HepG2 (cell line): ENCODE measurements around the gene TBC1D1. TPM values are rescaled to one million over a fixed set of nuclear protein-coding genes. Genes with fewer than 3 reads are reported as not detected.

Source experiments
- ATAC-seq: fragments of 200-7000 bp; cut with Tn5 transposase; 3 replicates; pipeline ENCODE4 v1.9.1; 2020; ENCODE audit warnings: mild to moderate bottlenecking, moderate library complexity
- BruUV-seq: library from RNA; stranded (reverse); fragments of 400-500 nt; replicated peaks from 2 replicates; lab custom pipeline; 2021; lab: Mats Ljungman, UMichigan
- CTCF ChIA-PET: fragments of 300-600 bp; formaldehyde crosslinking; extraction: SDS; loops from one replicate; lab custom pipeline; 2021; ENCODE audit warnings: low total read pairs, inconsistent platforms, low intra/inter-chr PET ratio; lab: Yijun Ruan, JAX
- POLR2A ChIA-PET: fragments of 350-600 bp; sonication (Branson Sonifier 250); formaldehyde crosslinking; loops from one replicate; lab custom pipeline; 2020; ENCODE audit warnings: antibody characterized with exemption, inconsistent platforms; lab: Yijun Ruan, JAX
- DNase-seq: peaks from one replicate; pipeline ENCODE4 v3.0.0-alpha.2; 2015; ENCODE audit warnings: low spot score
- FAIRE-seq: peaks from 3 replicates; lab custom pipeline; 2011; peaks lifted over from hg19 to GRCh38; lab: Jason Lieb, UNC
- H2AFZ ChIP-seq: one replicate; pipeline ENCODE4 v1.6.1; 2011; ENCODE audit warnings: low read length, inconsistent platforms
- H3K27ac ChIP-seq: fragments of 300-600 bp; 3 replicates; pipeline ENCODE4 v1.8.0; 2011; ENCODE audit warnings: mixed run types, mild to moderate bottlenecking, mixed read lengths, low read length, inconsistent platforms; ENCODE audit not compliant: insufficient read depth; ENCODE audit errors: extremely low read length
- H3K27me3 ChIP-seq, 2 experiments: fragments of 200-600 bp in 1 of 2; 2 replicates in 1 of 2; 3 replicates in 1 of 2; pipeline versions ENCODE4 v1.6.0 to v1.8.0; 2011; ENCODE audit warnings: low read length in 2 of 2, mild to moderate bottlenecking in 2 of 2, moderate library complexity in 2 of 2, inconsistent platforms in 1 of 2; ENCODE audit not compliant: insufficient read depth in 2 of 2, control insufficient read depth in 1 of 2
- H3K36me3 ChIP-seq, 2 experiments: fragments of 200-600 bp in 1 of 2; replicated peaks in 1 of 2; 2 replicates in 1 of 2; 3 replicates in 1 of 2; pipeline versions ENCODE4 v1.5.1 to v1.8.0; 2011; ENCODE audit warnings: low read length in 2 of 2, inconsistent platforms in 1 of 2; ENCODE audit not compliant: insufficient read depth in 2 of 2, control insufficient read depth in 1 of 2
- H3K4me1 ChIP-seq: 2 replicates; pipeline ENCODE4 v1.5.1; 2012; ENCODE audit warnings: low read length, inconsistent platforms; ENCODE audit not compliant: insufficient read depth
- H3K4me2 ChIP-seq: 2 replicates; pipeline ENCODE4 v1.6.0; 2011; ENCODE audit warnings: low read depth, low read length, inconsistent platforms
- H3K4me3 ChIP-seq, 3 experiments: fragments of 200-600 bp in 1 of 3; sonication (generic), shearing (Covaris generic) in 1 of 3; replicated peaks in 1 of 3; 2 replicates each; pipeline ENCODE4 v1.5.1; 2011 to 2016; ENCODE audit warnings: low read length in 3 of 3, inconsistent platforms in 2 of 3, low read depth in 2 of 3, mild to moderate bottlenecking in 2 of 3, control low read depth in 1 of 3, mixed read lengths in 1 of 3; ENCODE audit not compliant: insufficient read depth in 1 of 3
- H3K79me2 ChIP-seq: one replicate; pipeline ENCODE4 v1.6.1; 2011; ENCODE audit warnings: low read length, inconsistent platforms; ENCODE audit not compliant: insufficient read depth
- H3K9ac ChIP-seq: 2 replicates; pipeline ENCODE4 v1.6.0; 2011; ENCODE audit warnings: mild to moderate bottlenecking, low read depth, low read length, inconsistent platforms; ENCODE audit not compliant: insufficient read depth
- H3K9me3 ChIP-seq: 2 replicates; pipeline ENCODE4 v1.5.1; 2012; ENCODE audit warnings: mild to moderate bottlenecking, low read length
- H4K20me1 ChIP-seq: 2 replicates; pipeline ENCODE4 v1.6.0; 2011; ENCODE audit warnings: inconsistent platforms, mild to moderate bottlenecking, low read length, moderate library complexity; ENCODE audit not compliant: insufficient read depth
- ATF7 ChIP-seq, 2 experiments: fragments of 450-650 bp in 1 of 2; sonication (generic) in 1 of 2; formaldehyde crosslinking in 1 of 2; IDR thresholded peaks; 2 replicates each; pipeline versions ENCODE4 v1.4.0 to v1.6.1; 2016 to 2020; ENCODE audit warnings: antibody characterized with exemption in 1 of 2, mild to moderate bottlenecking in 1 of 2, missing genetic modification reagents in 1 of 2
- EP300 ChIP-seq, 3 experiments: sonication (generic) in 1 of 3; formaldehyde crosslinking in 1 of 3; IDR thresholded peaks; 2 replicates each; pipeline versions ENCODE4 v1.5.1 to v1.6.1; 2011 to 2020; ENCODE audit warnings: low read depth in 2 of 3, low read length in 2 of 3, borderline replicate concordance in 1 of 3, improper control_type of control experiment in 1 of 3, mild to moderate bottlenecking in 1 of 3, missing genetic modification reagents in 1 of 3, moderate library complexity in 1 of 3
- ESRRA ChIP-seq: sonication (generic); formaldehyde crosslinking; IDR thresholded peaks from 2 replicates; pipeline ENCODE4 v1.5.1; 2020; ENCODE audit warnings: mild to moderate bottlenecking, low read depth, missing genetic modification reagents
- GPN1 ChIP-seq: sonication (generic); formaldehyde crosslinking; IDR thresholded peaks from 2 replicates; pipeline ENCODE4 v1.5.1; 2020; ENCODE audit warnings: missing genetic modification reagents, borderline replicate concordance
- IRF2 ChIP-seq: IDR thresholded peaks from 2 replicates; pipeline ENCODE4 v1.6.1; 2018; ENCODE audit warnings: missing genetic modification reagents, missing compliant biosample characterization
- PRMT3 ChIP-seq: sonication (generic); formaldehyde crosslinking; IDR thresholded peaks from 2 replicates; pipeline ENCODE4 v1.8.1; 2022; ENCODE audit warnings: low read depth, mild to moderate bottlenecking, moderate library complexity, missing genetic modification reagents, borderline replicate concordance
- TCF12 ChIP-seq, 2 experiments: fragments of 450-650 bp in 1 of 2; sonication (generic) in 1 of 2; formaldehyde crosslinking in 1 of 2; IDR thresholded peaks; 2 replicates each; pipeline versions ENCODE4 v1.6.1 to v1.8.0; 2017 to 2022; ENCODE audit warnings: antibody characterized with exemption in 1 of 2, mild to moderate bottlenecking in 1 of 2, missing genetic modification reagents in 1 of 2, moderate library complexity in 1 of 2
- XRCC5 ChIP-seq: fragments of 200-400 bp; formaldehyde crosslinking; optimal IDR thresholded peaks from 2 replicates; pipeline ENCODE3; 2017; ENCODE audit warnings: mild to moderate bottlenecking, low read length
- ZNF629 ChIP-seq: sonication (generic); formaldehyde crosslinking; conservative IDR thresholded peaks from 2 replicates; pipeline ENCODE4 v1.5.0; 2020; ENCODE audit warnings: missing genetic modification reagents
- ZNF766 ChIP-seq: sonication (generic); formaldehyde crosslinking; IDR thresholded peaks from 2 replicates; pipeline ENCODE4 v1.5.0; 2020; ENCODE audit warnings: missing genetic modification reagents, borderline replicate concordance
- ZNF883 ChIP-seq: sonication (generic); formaldehyde crosslinking; IDR thresholded peaks from 2 replicates; pipeline ENCODE4 v1.5.1; 2020; ENCODE audit warnings: mild to moderate bottlenecking, missing genetic modification reagents; ENCODE audit errors: not compliant biosample characterization
- WGBS: methylation state at CpG from one replicate; pipeline ENCODE4 v1.1.6; 2017; ENCODE audit warnings: low lambda C conversion rate; 5-methylcytosine and 5-hydroxymethylcytosine counted together
- in situ Hi-C: cut with HindIII; loops from 2 replicates; pipeline ENCODE4 v1.10.0; 2017; ENCODE audit warnings: low pct_unique_long_range_greater_than_20kb; ENCODE audit not compliant: extremely low pct_ligation_motif_present
- intact Hi-C: fragments of 100-400 bp; cut with micrococcal nuclease; formaldehyde crosslinking; loops from one replicate; pipeline ENCODE4 v1.10.0; 2022; ENCODE audit not compliant: unreplicated experiment
- polyA plus RNA-seq, 8 experiments: library from polyadenylated mRNA; depleted of rRNA in 3 of 8; stranded (reverse) in 7 of 8; unstranded in 1 of 8; fragments of >200 nt; fragmentation: Illumina TruSeq in 4 of 8; extraction: Trizol in 4 of 8; gene quantifications; 2 replicates each; pipeline versions ENCODE4 v1.2.1 to v1.2.3, GENCODE V29; 2011 to 2016; ENCODE audit warnings: low read depth in 4 of 8, missing spikeins in 1 of 8, mixed read lengths in 1 of 8; ENCODE audit not compliant: insufficient read depth in 1 of 8
- total RNA-seq, 5 experiments: library from RNA; depleted of rRNA; stranded (reverse); fragments of >200 nt; fragmentation: Illumina TruSeq; extraction: Trizol; gene quantifications; 2 replicates each; pipeline ENCODE4 v1.2.3, GENCODE V29; 2016; ENCODE audit warnings: low read depth in 1 of 5
- TF ChIP-seq, protein P1 (sequence below): IDR thresholded peaks from 2 replicates; pipeline ENCODE4 v1.6.1; 2016; ENCODE audit warnings: low read depth, borderline replicate concordance
- TF ChIP-seq, protein P2 (sequence below): sonication (generic); formaldehyde crosslinking; IDR thresholded peaks from 2 replicates; pipeline ENCODE4 v1.4.0; 2020; ENCODE audit warnings: mild to moderate bottlenecking, low read depth, missing genetic modification reagents
- TF ChIP-seq, protein P3 (sequence below): sonication (generic); formaldehyde crosslinking; IDR thresholded peaks from 2 replicates; pipeline ENCODE4 v1.5.0; 2020; ENCODE audit warnings: missing genetic modification reagents
- TF ChIP-seq, protein P4 (sequence below): sonication (generic); formaldehyde crosslinking; conservative IDR thresholded peaks from 2 replicates; pipeline ENCODE4 v1.4.0; 2020; ENCODE audit warnings: missing genetic modification reagents

TBC1D1 gene
- total and polyA plus RNA-seq, 2 of the 13 experiments (the other 11 are each of a cell fraction or from before 2014, with no cell fraction given): 37.3 to 62.8 TPM

DNA sequence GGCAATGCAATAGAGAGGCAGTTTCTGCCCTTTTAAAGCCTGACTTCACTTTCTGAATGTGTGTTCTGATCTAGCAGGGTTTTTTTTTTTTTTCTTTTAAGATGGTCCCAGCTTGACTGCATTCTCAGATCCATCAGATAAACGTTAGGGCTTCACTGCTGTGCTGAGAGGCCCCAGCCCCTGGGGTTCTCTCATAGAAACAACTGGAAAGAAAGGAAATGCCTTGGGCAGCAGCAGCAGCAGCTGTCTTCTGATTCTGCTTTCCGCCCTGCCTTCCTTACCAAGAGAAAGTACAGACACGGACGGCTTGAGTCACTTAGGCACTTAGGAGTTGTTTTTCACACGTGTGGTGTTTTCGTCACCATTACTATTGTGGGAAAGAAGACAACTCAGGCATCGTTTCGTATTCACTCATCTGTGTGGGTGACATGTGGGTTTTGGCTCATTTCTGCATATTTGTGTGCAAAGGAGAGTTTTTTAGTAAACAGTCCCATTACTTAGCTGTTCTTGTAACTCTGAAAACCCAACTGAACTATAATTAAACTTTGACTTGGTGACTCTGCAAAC, 241.3 kb downstream of the TBC1D1 start (continued):
- TF ChIP-seq ZNF883 (no peak), TCF12 (IDR thresholded peaks at IDR 0.05) (no peak), TCF12 (CRISPR knock-in tag; IDR thresholded peaks at IDR 0.05) (no peak), EP300 (IDR thresholded peaks at IDR 0.05; ENCODE audit: low read depth in 2 of 2, low read length in 2 of 2) (0 out of 4 replicates have a peak, but pooled peaks of 1 of the 2 experiments have one; percentile 7), EP300 (CRISPR knock-in tag; IDR thresholded peaks at IDR 0.05; ENCODE audit: borderline replicate concordance) (no peak)

DNA sequence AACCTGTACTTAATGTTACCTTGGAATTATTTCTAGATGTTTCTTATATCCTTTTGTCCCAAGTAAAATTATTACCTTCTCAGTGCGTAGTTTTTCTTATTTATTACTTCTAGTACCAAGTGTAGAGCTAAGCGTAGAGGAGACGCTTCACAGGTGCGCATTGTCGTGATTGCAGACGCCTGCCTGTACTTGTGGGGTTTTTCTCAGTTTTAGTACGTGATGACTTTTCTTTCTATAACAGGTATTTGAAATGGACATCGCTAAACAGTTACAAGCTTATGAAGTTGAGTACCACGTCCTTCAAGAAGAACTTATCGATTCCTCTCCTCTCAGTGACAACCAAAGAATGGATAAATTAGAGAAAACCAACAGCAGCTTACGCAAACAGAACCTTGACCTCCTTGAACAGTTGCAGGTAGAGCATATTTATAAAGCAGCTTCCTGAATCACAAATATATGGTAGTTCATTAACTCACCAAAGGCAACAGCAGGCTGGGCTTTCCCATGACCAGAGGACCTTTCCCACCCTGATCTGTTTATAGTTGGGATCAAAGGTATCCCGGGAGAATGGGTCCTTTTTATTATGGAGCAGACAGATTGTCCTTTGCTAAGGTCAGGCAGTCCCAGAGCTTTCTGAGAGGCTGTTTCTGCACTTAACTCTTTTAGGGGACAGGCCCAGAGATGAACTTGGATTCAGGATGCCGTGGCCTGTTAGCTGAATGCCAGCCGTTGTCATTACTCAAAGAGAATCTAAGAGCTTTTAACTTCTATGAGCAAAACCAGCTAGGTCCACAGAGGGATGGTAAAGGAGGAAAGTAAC, 242.2 kb downstream of the TBC1D1 start:
- POLR2A ChIA-PET: interaction anchor here (0.8 to 5.4 kb wide), 30 partner anchors 10 to 911 kb away, joined by 3 to 124 read pairs (median 5); no protein-coding TSS in a partner anchor
- TF ChIP-seq ESRRA (CRISPR knock-in tag) (peak; percentile 90), GPN1 (CRISPR knock-in tag) (no peak), ZNF766 (CRISPR knock-in tag) (no peak), ZNF629 (CRISPR knock-in tag) (peak; percentile 68), ATF7 (IDR thresholded peaks at IDR 0.05) (no peak), ATF7 (CRISPR knock-in tag; IDR thresholded peaks at IDR 0.05) (peak; percentile 70; the same call in 1 of the 2 replicates), XRCC5 (peak; percentile 61), IRF2 (CRISPR knock-in tag) (peak; percentile 94; the same call in 1 of the 2 replicates), PRMT3 (CRISPR knock-in tag) (no peak)
- TF ChIP-seq, protein P1, sequence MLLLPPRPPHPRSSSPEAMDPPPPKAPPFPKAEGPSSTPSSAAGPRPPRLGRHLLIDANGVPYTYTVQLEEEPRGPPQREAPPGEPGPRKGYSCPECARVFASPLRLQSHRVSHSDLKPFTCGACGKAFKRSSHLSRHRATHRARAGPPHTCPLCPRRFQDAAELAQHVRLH: peak; percentile 91
- TF ChIP-seq, protein P2, sequence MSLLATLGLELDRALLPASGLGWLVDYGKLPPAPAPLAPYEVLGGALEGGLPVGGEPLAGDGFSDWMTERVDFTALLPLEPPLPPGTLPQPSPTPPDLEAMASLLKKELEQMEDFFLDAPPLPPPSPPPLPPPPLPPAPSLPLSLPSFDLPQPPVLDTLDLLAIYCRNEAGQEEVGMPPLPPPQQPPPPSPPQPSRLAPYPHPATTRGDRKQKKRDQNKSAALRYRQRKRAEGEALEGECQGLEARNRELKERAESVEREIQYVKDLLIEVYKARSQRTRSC (CRISPR knock-in tag): no peak
- TF ChIP-seq, protein P3, sequence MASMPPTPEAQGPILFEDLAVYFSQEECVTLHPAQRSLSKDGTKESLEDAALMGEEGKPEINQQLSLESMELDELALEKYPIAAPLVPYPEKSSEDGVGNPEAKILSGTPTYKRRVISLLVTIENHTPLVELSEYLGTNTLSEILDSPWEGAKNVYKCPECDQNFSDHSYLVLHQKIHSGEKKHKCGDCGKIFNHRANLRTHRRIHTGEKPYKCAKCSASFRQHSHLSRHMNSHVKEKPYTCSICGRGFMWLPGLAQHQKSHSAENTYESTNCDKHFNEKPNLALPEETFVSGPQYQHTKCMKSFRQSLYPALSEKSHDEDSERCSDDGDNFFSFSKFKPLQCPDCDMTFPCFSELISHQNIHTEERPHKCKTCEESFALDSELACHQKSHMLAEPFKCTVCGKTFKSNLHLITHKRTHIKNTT (CRISPR knock-in tag): no peak
- TF ChIP-seq, protein P4, sequence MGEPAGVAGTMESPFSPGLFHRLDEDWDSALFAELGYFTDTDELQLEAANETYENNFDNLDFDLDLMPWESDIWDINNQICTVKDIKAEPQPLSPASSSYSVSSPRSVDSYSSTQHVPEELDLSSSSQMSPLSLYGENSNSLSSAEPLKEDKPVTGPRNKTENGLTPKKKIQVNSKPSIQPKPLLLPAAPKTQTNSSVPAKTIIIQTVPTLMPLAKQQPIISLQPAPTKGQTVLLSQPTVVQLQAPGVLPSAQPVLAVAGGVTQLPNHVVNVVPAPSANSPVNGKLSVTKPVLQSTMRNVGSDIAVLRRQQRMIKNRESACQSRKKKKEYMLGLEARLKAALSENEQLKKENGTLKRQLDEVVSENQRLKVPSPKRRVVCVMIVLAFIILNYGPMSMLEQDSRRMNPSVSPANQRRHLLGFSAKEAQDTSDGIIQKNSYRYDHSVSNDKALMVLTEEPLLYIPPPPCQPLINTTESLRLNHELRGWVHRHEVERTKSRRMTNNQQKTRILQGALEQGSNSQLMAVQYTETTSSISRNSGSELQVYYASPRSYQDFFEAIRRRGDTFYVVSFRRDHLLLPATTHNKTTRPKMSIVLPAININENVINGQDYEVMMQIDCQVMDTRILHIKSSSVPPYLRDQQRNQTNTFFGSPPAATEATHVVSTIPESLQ (CRISPR knock-in tag): no peak

More for the DNA sequence above, 242.2 kb downstream of the TBC1D1 start:
- no peak overlapping the region for H2AFZ ChIP-seq
- no peaks in the 10 kb centered on the region for H3K79me2 ChIP-seq
- no peak overlapping the region for H3K4me3 ChIP-seq
- H3K4me1 ChIP-seq: peaks cover 81% of the 10 kb centered on the region
- no peaks in the 10 kb centered on the region for H3K9me3 ChIP-seq
- DNase-seq: peak; percentile 100
- CTCF ChIA-PET: no interaction called here
- no peaks in the 10 kb centered on the region for H3K27me3 ChIP-seq
- H4K20me1 ChIP-seq: no peaks in the 10 kb centered on the region
- in situ Hi-C loops: loop anchor here (5.0 kb wide), 1 partner anchor 56 kb away; no protein-coding TSS in a partner anchor
- 9% methylated on average over 14 of the region's 14 CpGs for WGBS
- peak overlapping the region; percentile 80 for H3K9ac ChIP-seq
- H3K4me2 ChIP-seq: peak overlapping the region; percentile 40
- peak overlapping the region; percentile 97 for H3K27ac ChIP-seq
- peaks cover 0 to 4% of the 10 kb centered on the region in 2 experiments; a peak in 3 of 5 replicates for H3K36me3 ChIP-seq
- FAIRE-seq: peak; percentile 98
- BruUV-seq: no TSS peak
- intact Hi-C loops: loop anchor here (1.0 to 5.0 kb wide), 5 partner anchors 8 to 71 kb away; no protein-coding TSS in a partner anchor
- peak; percentile 98 for ATAC-seq
